ENCODE measurements around the gene METTL17. TPM values are rescaled to one million over a fixed set of nuclear protein-coding genes. Genes with fewer than 3 reads are reported as not detected.
"Not testable (repeated sequence)": the region's sequence is repeated elsewhere in the genome, so short reads cannot be mapped to it uniquely, and the experiment has no call there.

The METTL17 gene
- total and polyA plus RNA-seq, 2 of the 13 experiments (the other 11 are each of a cell fraction or from before 2014, with no cell fraction given) = 122 to 199 TPM

GRCh38 chr14:20954736-20955537 lies 34.8 kb upstream of the METTL17 start, which contains the start of gene RNASE2 (continued):
- TF ChIP-seq ZBTB40 (IDR thresholded peaks at IDR 0.05); HNF4G (CRISPR knock-in tag; IDR thresholded peaks at IDR 0.05; ENCODE audit: borderline replicate concordance, low read depth): not testable (repeated sequence)
- TF ChIP-seq ZBTB40 (CRISPR knock-in tag; IDR thresholded peaks at IDR 0.05) (peak; percentile 88), GATAD2A (CRISPR knock-in tag; IDR thresholded peaks at IDR 0.05) (peak; percentile 44; the same call in 1 of the 2 replicates), ARID5B (CRISPR knock-in tag; IDR thresholded peaks at IDR 0.05) (peak; percentile 39; the same call in 1 of the 2 replicates), HNF4A (CRISPR knock-in tag; IDR thresholded peaks at IDR 0.05) (peak; percentile 85), KDM1A (CRISPR knock-in tag; IDR thresholded peaks at IDR 0.05) (0 out of 2 replicates have a peak, but pooled peaks have one; percentile 28), FOXA3 (CRISPR knock-in tag; IDR thresholded peaks at IDR 0.05) (peak; percentile 28; the same call in 1 of the 2 replicates), PAXIP1 (CRISPR knock-in tag; conservative IDR thresholded peaks at IDR 0.05) (peak; percentile 59), HDAC1 (CRISPR knock-in tag; IDR thresholded peaks at IDR 0.05) (peak; percentile 40; the same call in 1 of the 2 replicates), ZNF292 (CRISPR knock-in tag; IDR thresholded peaks at IDR 0.05; ENCODE audit: borderline replicate concordance, low read depth) (0 out of 2 replicates have a peak, but pooled peaks have one; percentile 29), HNF4G (IDR thresholded peaks at IDR 0.05; ENCODE audit: borderline replicate concordance, low read depth, low read length) (peak; percentile 55)

Measured in HepG2 (cell line).